ENCODE results near the gene COG5.

GRCh38 chr7:107274506-107274905, 289.2 kb downstream of the COG5 start:
- no peak for TF ChIP-seq REST (IDR thresholded peaks at IDR 0.05; ENCODE audit: low read depth, low read length)
- no peak for TF ChIP-seq TAF1 (IDR thresholded peaks at IDR 0.05; ENCODE audit: borderline replicate concordance, low read depth, low read length)
- no peak for TF ChIP-seq CTCF (IDR thresholded peaks at IDR 0.05)
- no peak for TF ChIP-seq SMC3 (IDR thresholded peaks at IDR 0.05; ENCODE audit: low read depth, low read length)
- TF ChIP-seq EP300 (IDR thresholded peaks at IDR 0.05; ENCODE audit: borderline replicate concordance in 1 of 2, low read depth in 1 of 2, low read length in 1 of 2), result no peak
- no peak for TF ChIP-seq TCF12 (IDR thresholded peaks at IDR 0.05)
- TF ChIP-seq GABPA (IDR thresholded peaks at IDR 0.05; ENCODE audit: low read depth), result no peak
- TF ChIP-seq EZH2phosphoT487 (IDR thresholded peaks at IDR 0.05; ENCODE audit: borderline replicate concordance, low read depth), result no peak
- TF ChIP-seq RCOR1 (IDR thresholded peaks at IDR 0.05; ENCODE audit: low read length), result no peak
- TF ChIP-seq RFX5 (IDR thresholded peaks at IDR 0.05; ENCODE audit: low read length), result no peak
- TF ChIP-seq ELF1 (IDR thresholded peaks at IDR 0.05), result no peak
- TF ChIP-seq MEF2A (IDR thresholded peaks at IDR 0.05; ENCODE audit: borderline replicate concordance, low read depth), result no peak

All from SK-N-SH (cell line).